Tibial nerve (tissue), 4 donors: ENCODE data around the gene ANO8. TPM values are rescaled to one million over a fixed set of nuclear protein-coding genes. Genes with fewer than 3 reads are reported as not detected.

ENCODE experiments used
- DNase-seq, 2 donors: peaks; one replicate each; pipeline ENCODE4 v3.0.0-alpha.2; 2019; ENCODE audit warnings: low spot score in 2 of 2
- H3K27ac ChIP-seq, 4 donors: fragments of 200-600 bp; sonication (generic) in 3 of 4; one replicate each; pipeline ENCODE4 v1.5.1; 2017 to 2019; ENCODE audit warnings: mild to moderate bottlenecking in 1 of 4
- H3K27me3 ChIP-seq, 2 donors: fragments of 200-600 bp; sonication (generic) in 1 of 2; one replicate each; pipeline versions ENCODE4 v1.5.1 to v1.6.0; 2017 to 2019
- H3K36me3 ChIP-seq, 3 donors: fragments of 200-600 bp; sonication (generic); one replicate each; pipeline ENCODE4 v1.5.1; 2018 to 2019
- H3K4me1 ChIP-seq, 4 donors: fragments of 200-600 bp; sonication (generic) in 3 of 4; one replicate each; pipeline ENCODE4 v1.5.1; 2017 to 2019
- H3K4me3 ChIP-seq, 4 donors: fragments of 200-600 bp; sonication (generic) in 3 of 4; one replicate each; pipeline ENCODE4 v1.5.1; 2017 to 2019; ENCODE audit warnings: mild to moderate bottlenecking in 1 of 4, moderate library complexity in 1 of 4
- H3K9me3 ChIP-seq, 4 donors: fragments of 200-600 bp; sonication (generic) in 3 of 4; one replicate each; pipeline ENCODE4 v1.5.1; 2017 to 2019
- CTCF ChIP-seq, 5 experiments: fragments of 200-600 bp in 3 of 5; fragments of 450-650 bp in 2 of 5; sonication (generic) in 3 of 5; IDR thresholded peaks; one replicate each; pipeline ENCODE4 v1.5.1; 2016 to 2019; ENCODE audit warnings: antibody characterized with exemption in 5 of 5, mild to moderate bottlenecking in 3 of 5, moderate library complexity in 2 of 5
- EP300 ChIP-seq, 2 donors: sonication (generic); formaldehyde crosslinking; IDR thresholded peaks; one replicate each; pipeline ENCODE4 v1.6.1; 2017; ENCODE audit warnings: antibody characterized with exemption in 2 of 2, mild to moderate bottlenecking in 1 of 2
- POLR2A ChIP-seq, 2 donors: fragments of 450-650 bp; IDR thresholded peaks; one replicate each; pipeline ENCODE4 v1.6.1; 2017; ENCODE audit warnings: antibody characterized with exemption in 2 of 2, mild to moderate bottlenecking in 2 of 2, moderate library complexity in 2 of 2
- WGBS, 2 donors: methylation state at CpG; one replicate each; pipeline ENCODE4 v1.1.5; 2018; 5-methylcytosine and 5-hydroxymethylcytosine counted together
- total RNA-seq, 4 donors: library from RNA; depleted of rRNA; stranded (reverse); fragments of >200 nt; gene quantifications; one replicate each; pipeline ENCODE4 v1.1.0, GENCODE V29; 2016

ANO8 gene
- total RNA-seq, 4 donors from 2014 or later = 10.7 to 23.1 (median 13.3) TPM

- Histone ChIP-seq H3K27me3 (no peaks in the 10 kb centered on the region), H3K36me3 (peaks cover 0 to 38% (median 0%) of the 10 kb centered on the region in 3 donors), H3K4me3 (no peak overlapping the region), H3K9me3 (no peaks in the 10 kb centered on the region), H3K27ac (no peak overlapping the region), H3K4me1 (peaks cover 0 to 39% (median 9%) of the 10 kb centered on the region in 4 donors)
- no peak for TF ChIP-seq EP300 (IDR thresholded peaks at IDR 0.05)
- TF ChIP-seq POLR2A (IDR thresholded peaks at IDR 0.05) = no peak
- TF ChIP-seq CTCF (IDR thresholded peaks at IDR 0.05) = no peak
- DNase-seq = no peak
- WGBS, 2 donors = 80 to 82% methylated on average over 7 of the region's 7 CpGs
Observed at GRCh38 chr19:17341845-17342244, 7.2 kb upstream of the ANO8 start.

- DNase-seq = no peak
- Histone ChIP-seq H3K36me3 (peaks cover 0 to 38% (median 0%) of the 10 kb centered on the region in 3 donors), H3K27ac (peak overlapping the region in 1 of 4 donors; percentile 34), H3K4me1 (peaks cover 0 to 36% (median 9%) of the 10 kb centered on the region in 4 donors), H3K27me3 (no peaks in the 10 kb centered on the region), H3K9me3 (no peaks in the 10 kb centered on the region), H3K4me3 (no peak overlapping the region)
- no peak for TF ChIP-seq EP300 (IDR thresholded peaks at IDR 0.05)
- TF ChIP-seq POLR2A (IDR thresholded peaks at IDR 0.05) = no peak
- no peak for TF ChIP-seq CTCF (IDR thresholded peaks at IDR 0.05)
- WGBS, 2 donors = 91% methylated on average over 11 to 15 of the region's 15 CpGs
Observed at GRCh38 chr19:17341386-17341785, 6.7 kb upstream of the ANO8 start.

- no peak for DNase-seq
- H3K4me3 ChIP-seq = no peak overlapping the region
- 51 to 66% methylated on average over 17 of the region's 17 CpGs for WGBS, 2 donors
- H3K9me3 ChIP-seq = no peaks in the 10 kb centered on the region
- peak overlapping the region in 1 of 4 donors; percentile 34 for H3K27ac ChIP-seq
- H3K36me3 ChIP-seq = peaks cover 0 to 38% (median 0%) of the 10 kb centered on the region in 3 donors
- no peaks in the 10 kb centered on the region for H3K27me3 ChIP-seq
- TF ChIP-seq POLR2A (IDR thresholded peaks at IDR 0.05) = no peak
- TF ChIP-seq CTCF (IDR thresholded peaks at IDR 0.05) = no peak
- no peak for TF ChIP-seq EP300 (IDR thresholded peaks at IDR 0.05)
- peaks cover 0 to 36% (median 9%) of the 10 kb centered on the region in 4 donors for H3K4me1 ChIP-seq
Observed at GRCh38 chr19:17340871-17341357, 6.3 kb upstream of the ANO8 start.

- no peak overlapping the region for H3K27ac ChIP-seq
- WGBS, 2 donors = 38 to 68% methylated on average over 21 of the region's 21 CpGs
- TF ChIP-seq CTCF (IDR thresholded peaks at IDR 0.05) (no peak), EP300 (IDR thresholded peaks at IDR 0.05) (no peak), POLR2A (IDR thresholded peaks at IDR 0.05) (no peak)
- peaks cover 0 to 40% (median 10%) of the 10 kb centered on the region in 4 donors for H3K4me1 ChIP-seq
- peak in 1 of 2 donors; percentile 51 for DNase-seq
- peaks cover 0 to 38% (median 0%) of the 10 kb centered on the region in 3 donors for H3K36me3 ChIP-seq
- no peaks in the 10 kb centered on the region for H3K9me3 ChIP-seq
- no peaks in the 10 kb centered on the region for H3K27me3 ChIP-seq
- H3K4me3 ChIP-seq = no peak overlapping the region
Observed at GRCh38 chr19:17340302-17340870, 5.7 kb upstream of the ANO8 start.

GRCh38 chr19:17339088-17339741, 4.6 kb upstream of the ANO8 start:
- no peaks in the 10 kb centered on the region for H3K9me3 ChIP-seq
- H3K4me1 ChIP-seq = peaks cover 0 to 48% (median 16%) of the 10 kb centered on the region in 4 donors
- DNase-seq = no peak
- H3K27ac ChIP-seq = no peak overlapping the region
- H3K4me3 ChIP-seq = no peak overlapping the region
- H3K36me3 ChIP-seq = peaks cover 0 to 38% (median 0%) of the 10 kb centered on the region in 3 donors
- H3K27me3 ChIP-seq = no peaks in the 10 kb centered on the region
- TF ChIP-seq CTCF (IDR thresholded peaks at IDR 0.05) (no peak), POLR2A (IDR thresholded peaks at IDR 0.05) (no peak), EP300 (IDR thresholded peaks at IDR 0.05) (no peak)
- 89% methylated on average over 28 to 34 of the region's 34 CpGs for WGBS, 2 donors
